HepG2 (cell line): Measurements from ENCODE around the gene MICAL3. TPM values are rescaled to one million over a fixed set of nuclear protein-coding genes. Genes with fewer than 3 reads are reported as not detected.

Source experiments
- MAZ ChIP-seq, 2 experiments: sonication (generic) in 1 of 2; formaldehyde crosslinking in 1 of 2; IDR thresholded peaks; 2 replicates each; pipeline versions ENCODE4 v1.5.0 to v1.6.1; 2012 to 2020; ENCODE audit warnings: low read depth in 2 of 2, mild to moderate bottlenecking in 2 of 2, borderline replicate concordance in 1 of 2, improper control_type of control experiment in 1 of 2, low read length in 1 of 2, missing genetic modification reagents in 1 of 2, moderate library complexity in 1 of 2
- TAF1 ChIP-seq: sonication (generic); formaldehyde crosslinking; IDR thresholded peaks from 2 replicates; pipeline ENCODE4 v1.4.0; 2020; ENCODE audit warnings: missing genetic modification reagents
- TAF15 ChIP-seq: fragments of 200-400 bp; formaldehyde crosslinking; IDR thresholded peaks from one replicate; pipeline ENCODE4 v1.6.1; 2018; ENCODE audit warnings: mild to moderate bottlenecking, low read depth, low read length; ENCODE audit not compliant: poor library complexity, severe bottlenecking
- ZNF138 ChIP-seq: sonication (generic); formaldehyde crosslinking; IDR thresholded peaks from 2 replicates; pipeline ENCODE4 v1.5.0; 2020; ENCODE audit warnings: mild to moderate bottlenecking, low read depth, missing genetic modification reagents
- ZNF264 ChIP-seq: sonication (generic); formaldehyde crosslinking; IDR thresholded peaks from 2 replicates; pipeline ENCODE4 v1.4.0; 2020; ENCODE audit warnings: missing genetic modification reagents
- ZNF772 ChIP-seq: sonication (generic); formaldehyde crosslinking; IDR thresholded peaks from 2 replicates; pipeline ENCODE4 v1.5.0; 2020; ENCODE audit warnings: mild to moderate bottlenecking, missing genetic modification reagents
- polyA plus RNA-seq, 8 experiments: library from polyadenylated mRNA; depleted of rRNA in 3 of 8; stranded (reverse) in 7 of 8; unstranded in 1 of 8; fragments of >200 nt; fragmentation: Illumina TruSeq in 4 of 8; extraction: Trizol in 4 of 8; gene quantifications; 2 replicates each; pipeline versions ENCODE4 v1.2.1 to v1.2.3, GENCODE V29; 2011 to 2016; ENCODE audit warnings: low read depth in 4 of 8, missing spikeins in 1 of 8, mixed read lengths in 1 of 8; ENCODE audit not compliant: insufficient read depth in 1 of 8
- total RNA-seq, 5 experiments: library from RNA; depleted of rRNA; stranded (reverse); fragments of >200 nt; fragmentation: Illumina TruSeq; extraction: Trizol; gene quantifications; 2 replicates each; pipeline ENCODE4 v1.2.3, GENCODE V29; 2016; ENCODE audit warnings: low read depth in 1 of 5
- TF ChIP-seq, protein P1 (sequence below): sonication (generic); formaldehyde crosslinking; conservative IDR thresholded peaks from 2 replicates; pipeline ENCODE4 v1.4.0; 2020; ENCODE audit warnings: missing genetic modification reagents
- TF ChIP-seq, protein P2 (sequence below): sonication (generic); formaldehyde crosslinking; IDR thresholded peaks from 2 replicates; pipeline ENCODE4 v1.4.0; 2020; ENCODE audit warnings: missing genetic modification reagents, borderline replicate concordance
- TF ChIP-seq, protein P3 (sequence below): sonication (generic); formaldehyde crosslinking; IDR thresholded peaks from 2 replicates; pipeline ENCODE4 v1.5.1; 2020; ENCODE audit warnings: missing genetic modification reagents, mild to moderate bottlenecking, borderline replicate concordance
- TF ChIP-seq, protein P4 (sequence below): sonication (generic); formaldehyde crosslinking; IDR thresholded peaks from one replicate; pipeline ENCODE4 v1.5.1; 2020; ENCODE audit warnings: mild to moderate bottlenecking, missing genetic modification reagents; ENCODE audit errors: not compliant biosample characterization

The MICAL3 gene
- total and polyA plus RNA-seq, 2 of the 13 experiments (the other 11 are each of a cell fraction or from before 2014, with no cell fraction given), result 5.3 to 12.5 TPM

DNA sequence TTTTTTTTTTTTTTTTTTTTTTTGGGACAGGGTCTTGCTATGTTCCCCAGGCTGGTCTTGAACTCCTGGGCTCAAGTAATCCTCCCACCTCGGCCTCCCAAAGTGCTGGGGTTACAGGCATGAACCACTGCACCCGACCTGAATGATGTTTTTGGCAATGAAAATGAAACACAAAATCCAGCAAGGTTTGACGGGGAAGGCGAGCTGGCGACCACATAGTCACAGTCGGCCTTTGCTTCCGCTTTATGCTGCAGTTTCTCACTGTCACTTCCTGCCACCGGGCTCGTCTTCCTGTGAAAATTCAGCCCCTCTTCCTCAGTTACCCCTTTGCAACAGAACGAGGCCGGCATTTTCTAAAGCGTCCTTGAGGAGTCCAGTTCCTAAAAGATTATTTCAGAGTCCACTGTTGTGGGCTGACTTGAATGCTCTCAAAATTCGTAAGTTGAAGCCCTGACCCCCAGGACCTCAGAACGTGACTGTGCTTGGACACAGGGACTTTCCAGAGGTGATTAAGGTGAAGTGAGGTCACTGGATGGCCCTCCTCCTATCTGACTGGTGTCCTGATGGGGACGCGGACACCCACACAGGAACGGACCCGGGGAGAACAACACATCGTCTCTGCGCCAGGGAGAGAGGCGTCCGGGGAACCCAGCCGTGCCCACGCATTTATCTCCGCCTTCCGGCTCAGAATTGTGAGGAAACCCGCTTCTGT lies 247.2 kb downstream of the MICAL3 start (continued):
- TF ChIP-seq, protein P1, sequence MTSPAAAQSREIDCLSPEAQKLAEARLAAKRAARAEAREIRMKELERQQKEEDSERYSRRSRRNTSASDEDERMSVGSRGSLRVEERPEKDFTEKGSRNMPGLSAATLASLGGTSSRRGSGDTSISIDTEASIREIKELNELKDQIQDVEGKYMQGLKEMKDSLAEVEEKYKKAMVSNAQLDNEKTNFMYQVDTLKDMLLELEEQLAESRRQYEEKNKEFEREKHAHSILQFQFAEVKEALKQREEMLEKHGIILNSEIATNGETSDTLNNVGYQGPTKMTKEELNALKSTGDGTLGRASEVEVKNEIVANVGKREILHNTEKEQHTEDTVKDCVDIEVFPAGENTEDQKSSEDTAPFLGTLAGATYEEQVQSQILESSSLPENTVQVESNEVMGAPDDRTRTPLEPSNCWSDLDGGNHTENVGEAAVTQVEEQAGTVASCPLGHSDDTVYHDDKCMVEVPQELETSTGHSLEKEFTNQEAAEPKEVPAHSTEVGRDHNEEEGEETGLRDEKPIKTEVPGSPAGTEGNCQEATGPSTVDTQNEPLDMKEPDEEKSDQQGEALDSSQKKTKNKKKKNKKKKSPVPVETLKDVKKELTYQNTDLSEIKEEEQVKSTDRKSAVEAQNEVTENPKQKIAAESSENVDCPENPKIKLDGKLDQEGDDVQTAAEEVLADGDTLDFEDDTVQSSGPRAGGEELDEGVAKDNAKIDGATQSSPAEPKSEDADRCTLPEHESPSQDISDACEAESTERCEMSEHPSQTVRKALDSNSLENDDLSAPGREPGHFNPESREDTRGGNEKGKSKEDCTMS (CRISPR knock-in tag), result no peak
- TF ChIP-seq ZNF138 (CRISPR knock-in tag) (0 out of 2 replicates have a peak, but pooled peaks have one; percentile 52), ZNF772 (CRISPR knock-in tag) (peak; percentile 52; the same call in 1 of the 2 replicates), TAF15 (no peak), MAZ (IDR thresholded peaks at IDR 0.05; ENCODE audit: borderline replicate concordance, low read depth, low read length) (no peak), MAZ (CRISPR knock-in tag; IDR thresholded peaks at IDR 0.05; ENCODE audit: low read depth) (peak; percentile 58), TAF1 (CRISPR knock-in tag) (peak; percentile 64; the same call in 1 of the 2 replicates), ZNF264 (CRISPR knock-in tag) (0 out of 2 replicates have a peak, but pooled peaks have one; percentile 33)
- TF ChIP-seq, protein P2, sequence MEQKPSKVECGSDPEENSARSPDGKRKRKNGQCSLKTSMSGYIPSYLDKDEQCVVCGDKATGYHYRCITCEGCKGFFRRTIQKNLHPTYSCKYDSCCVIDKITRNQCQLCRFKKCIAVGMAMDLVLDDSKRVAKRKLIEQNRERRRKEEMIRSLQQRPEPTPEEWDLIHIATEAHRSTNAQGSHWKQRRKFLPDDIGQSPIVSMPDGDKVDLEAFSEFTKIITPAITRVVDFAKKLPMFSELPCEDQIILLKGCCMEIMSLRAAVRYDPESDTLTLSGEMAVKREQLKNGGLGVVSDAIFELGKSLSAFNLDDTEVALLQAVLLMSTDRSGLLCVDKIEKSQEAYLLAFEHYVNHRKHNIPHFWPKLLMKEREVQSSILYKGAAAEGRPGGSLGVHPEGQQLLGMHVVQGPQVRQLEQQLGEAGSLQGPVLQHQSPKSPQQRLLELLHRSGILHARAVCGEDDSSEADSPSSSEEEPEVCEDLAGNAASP (CRISPR knock-in tag), result peak; percentile 92; the same call in 1 of the 2 replicates
- TF ChIP-seq, protein P3, sequence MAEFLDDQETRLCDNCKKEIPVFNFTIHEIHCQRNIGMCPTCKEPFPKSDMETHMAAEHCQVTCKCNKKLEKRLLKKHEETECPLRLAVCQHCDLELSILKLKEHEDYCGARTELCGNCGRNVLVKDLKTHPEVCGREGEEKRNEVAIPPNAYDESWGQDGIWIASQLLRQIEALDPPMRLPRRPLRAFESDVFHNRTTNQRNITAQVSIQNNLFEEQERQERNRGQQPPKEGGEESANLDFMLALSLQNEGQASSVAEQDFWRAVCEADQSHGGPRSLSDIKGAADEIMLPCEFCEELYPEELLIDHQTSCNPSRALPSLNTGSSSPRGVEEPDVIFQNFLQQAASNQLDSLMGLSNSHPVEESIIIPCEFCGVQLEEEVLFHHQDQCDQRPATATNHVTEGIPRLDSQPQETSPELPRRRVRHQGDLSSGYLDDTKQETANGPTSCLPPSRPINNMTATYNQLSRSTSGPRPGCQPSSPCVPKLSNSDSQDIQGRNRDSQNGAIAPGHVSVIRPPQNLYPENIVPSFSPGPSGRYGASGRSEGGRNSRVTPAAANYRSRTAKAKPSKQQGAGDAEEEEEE (CRISPR knock-in tag), result no peak
- TF ChIP-seq, protein P4, sequence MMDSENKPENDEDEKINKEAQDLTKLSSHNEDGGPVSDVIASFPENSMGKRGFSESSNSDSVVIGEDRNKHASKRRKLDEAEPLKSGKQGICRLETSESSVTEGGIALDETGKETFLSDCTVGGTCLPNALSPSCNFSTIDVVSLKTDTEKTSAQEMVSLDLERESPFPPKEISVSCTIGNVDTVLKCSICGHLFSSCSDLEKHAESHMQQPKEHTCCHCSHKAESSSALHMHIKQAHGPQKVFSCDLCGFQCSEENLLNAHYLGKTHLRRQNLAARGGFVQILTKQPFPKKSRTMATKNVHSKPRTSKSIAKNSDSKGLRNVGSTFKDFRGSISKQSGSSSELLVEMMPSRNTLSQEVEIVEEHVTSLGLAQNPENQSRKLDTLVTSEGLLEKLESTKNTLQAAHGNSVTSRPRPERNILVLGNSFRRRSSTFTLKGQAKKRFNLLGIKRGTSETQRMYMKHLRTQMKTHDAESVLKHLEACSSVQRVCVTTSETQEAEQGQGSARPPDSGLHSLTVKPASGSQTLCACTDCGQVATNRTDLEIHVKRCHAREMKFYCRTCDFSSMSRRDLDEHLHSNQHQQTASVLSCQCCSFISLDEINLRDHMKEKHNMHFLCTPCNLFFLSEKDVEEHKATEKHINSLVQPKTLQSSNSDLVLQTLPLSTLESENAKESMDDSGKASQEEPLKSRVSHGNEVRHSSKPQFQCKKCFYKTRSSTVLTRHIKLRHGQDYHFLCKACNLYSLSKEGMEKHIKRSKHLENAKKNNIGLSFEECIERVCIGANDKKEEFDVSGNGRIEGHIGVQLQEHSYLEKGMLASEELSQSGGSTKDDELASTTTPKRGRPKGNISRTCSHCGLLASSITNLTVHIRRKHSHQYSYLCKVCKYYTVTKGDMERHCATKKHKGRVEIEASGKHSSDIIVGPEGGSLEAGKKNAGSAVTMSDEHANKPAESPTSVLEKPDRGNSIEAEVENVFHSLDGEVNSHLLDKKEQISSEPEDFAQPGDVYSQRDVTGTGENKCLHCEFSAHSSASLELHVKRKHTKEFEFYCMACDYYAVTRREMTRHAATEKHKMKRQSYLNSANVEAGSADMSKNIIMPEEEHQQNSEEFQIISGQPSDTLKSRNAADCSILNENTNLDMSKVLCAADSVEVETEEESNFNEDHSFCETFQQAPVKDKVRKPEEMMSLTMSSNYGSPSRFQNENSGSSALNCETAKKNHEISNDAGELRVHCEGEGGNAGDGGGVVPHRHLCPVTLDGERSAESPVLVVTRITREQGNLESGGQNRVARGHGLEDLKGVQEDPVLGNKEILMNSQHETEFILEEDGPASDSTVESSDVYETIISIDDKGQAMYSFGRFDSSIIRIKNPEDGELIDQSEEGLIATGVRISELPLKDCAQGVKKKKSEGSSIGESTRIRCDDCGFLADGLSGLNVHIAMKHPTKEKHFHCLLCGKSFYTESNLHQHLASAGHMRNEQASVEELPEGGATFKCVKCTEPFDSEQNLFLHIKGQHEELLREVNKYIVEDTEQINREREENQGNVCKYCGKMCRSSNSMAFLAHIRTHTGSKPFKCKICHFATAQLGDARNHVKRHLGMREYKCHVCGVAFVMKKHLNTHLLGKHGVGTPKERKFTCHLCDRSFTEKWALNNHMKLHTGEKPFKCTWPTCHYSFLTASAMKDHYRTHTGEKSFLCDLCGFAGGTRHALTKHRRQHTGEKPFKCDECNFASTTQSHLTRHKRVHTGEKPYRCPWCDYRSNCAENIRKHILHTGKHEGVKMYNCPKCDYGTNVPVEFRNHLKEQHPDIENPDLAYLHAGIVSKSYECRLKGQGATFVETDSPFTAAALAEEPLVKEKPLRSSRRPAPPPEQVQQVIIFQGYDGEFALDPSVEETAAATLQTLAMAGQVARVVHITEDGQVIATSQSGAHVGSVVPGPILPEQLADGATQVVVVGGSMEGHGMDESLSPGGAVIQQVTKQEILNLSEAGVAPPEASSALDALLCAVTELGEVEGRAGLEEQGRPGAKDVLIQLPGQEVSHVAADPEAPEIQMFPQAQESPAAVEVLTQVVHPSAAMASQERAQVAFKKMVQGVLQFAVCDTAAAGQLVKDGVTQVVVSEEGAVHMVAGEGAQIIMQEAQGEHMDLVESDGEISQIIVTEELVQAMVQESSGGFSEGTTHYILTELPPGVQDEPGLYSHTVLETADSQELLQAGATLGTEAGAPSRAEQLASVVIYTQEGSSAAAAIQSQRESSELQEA (CRISPR knock-in tag), result no peak
